Psoas muscle (tissue), 8 donors: ENCODE measurements around the gene PLTP. TPM values are rescaled to one million over a fixed set of nuclear protein-coding genes. Genes with fewer than 3 reads are reported as not detected.

Source experiments
- ATAC-seq, 4 donors: fragments of 200-7000 bp; cut with Tn5 transposase; one replicate each; pipeline ENCODE4 v1.9.1; 2020; ENCODE audit warnings: moderate library complexity in 3 of 4, mild to moderate bottlenecking in 2 of 4
- DNase-seq, 2 donors: peaks; one replicate each; pipeline ENCODE4 v3.0.0-alpha.2; 2020
- H3K27ac ChIP-seq: fragments of 200-600 bp; one replicate; pipeline ENCODE4 v1.8.0; 2022
- H3K27me3 ChIP-seq, 3 donors: fragments of 200-600 bp in 1 of 3; one replicate each; pipeline versions ENCODE4 v1.6.1 to v1.8.0; 2013 to 2022; ENCODE audit warnings: low read length in 2 of 3, mild to moderate bottlenecking in 2 of 3, moderate library complexity in 1 of 3; ENCODE audit not compliant: insufficient read depth in 3 of 3
- H3K36me3 ChIP-seq, 2 donors: fragments of 200-600 bp in 1 of 2; one replicate each; pipeline versions ENCODE4 v1.6.1 to v1.8.0; 2013 to 2022; ENCODE audit warnings: low read depth in 1 of 2, mild to moderate bottlenecking in 1 of 2, moderate library complexity in 1 of 2; ENCODE audit not compliant: insufficient read depth in 1 of 2
- H3K4me1 ChIP-seq: fragments of 200-600 bp; one replicate; pipeline ENCODE4 v1.8.0; 2022
- H3K4me3 ChIP-seq: fragments of 200-600 bp; one replicate; pipeline ENCODE4 v1.8.0; 2022; ENCODE audit warnings: mild to moderate bottlenecking
- H3K9me3 ChIP-seq: fragments of 200-600 bp; one replicate; pipeline ENCODE4 v1.8.0; 2022
- CTCF ChIP-seq: fragments of 200-600 bp; IDR thresholded peaks from one replicate; pipeline ENCODE4 v1.8.0; 2022; ENCODE audit warnings: antibody characterized with exemption
- WGBS, 3 donors: extraction: QIAGEN DNeasy Blood & Tissue Kit; methylation state at CpG; one replicate each; pipeline versions ENCODE4 v1.1.6 to v1.1.7; 2013; 5-methylcytosine and 5-hydroxymethylcytosine counted together
- intact Hi-C, 2 donors: fragments of 100-400 bp; cut with DNase I; formaldehyde crosslinking; loops; one replicate each; pipeline versions ENCODE4 v1.11.0 to v1.14.2; 2022
- polyA plus RNA-seq, 3 donors: library from polyadenylated mRNA; stranded (reverse); fragments of 200-250 nt; gene quantifications; one replicate each; pipeline ENCODE4 v1.2.3, GENCODE V29; 2013
- total RNA-seq, 4 donors: library from RNA; stranded (reverse); fragmentation: NEBNext Ultra II Directional in 2 of 4; extraction: Animal tissue kit (Norgen Biotek cat#: 25700) in 2 of 4; gene quantifications; one replicate each; pipeline versions ENCODE4 v1.2.1 to v1.2.4, GENCODE V29; 2021 to 2023
- donor health status: healthy with polysubstance abuse.
- donor health status: DM: no; HTN: no; CAD: no; lungs with moderate emphysema.
- donor health status: Bipolar disorder and iron deficiency.
- donor health status: healthy.
- donor health status: DM: yes; HTN: yes; CAD: no.
- donor health status: DM: no; HTN: no; CAD: no.
- donor health status: DM: no; HTN: no; CAD: no.
- donor health status: DM: yes; HTN: yes; CAD: no.

PLTP gene
- total and polyA plus RNA-seq, 7 donors: 7.9 to 38.0 (median 19.0) TPM

- ATAC-seq (no peak), DNase-seq (no peak)
- TF ChIP-seq CTCF: no peak
- no peaks in the 10 kb centered on the region for H3K27me3 ChIP-seq
- H3K4me1 ChIP-seq: peaks cover 24% of the 10 kb centered on the region
- intact Hi-C loops: no loop called here
- 95 to 99% (median 97%) methylated on average over 6 of the region's 6 CpGs for WGBS, 3 donors
- peaks cover 0 to 61% of the 10 kb centered on the region in 2 donors for H3K36me3 ChIP-seq
- no peak overlapping the region for H3K27ac ChIP-seq
- no peaks in the 10 kb centered on the region for H3K9me3 ChIP-seq
- no peak overlapping the region for H3K4me3 ChIP-seq
Measured at GRCh38 chr20:45852326-45852725, 59.6 kb downstream of the PLTP start.

- Histone ChIP-seq H3K36me3 (peaks cover 0 to 69% of the 10 kb centered on the region in 2 donors), H3K4me1 (peaks cover 26% of the 10 kb centered on the region), H3K9me3 (no peaks in the 10 kb centered on the region), H3K27ac (no peak overlapping the region), H3K4me3 (no peak overlapping the region), H3K27me3 (no peaks in the 10 kb centered on the region)
- no peak for TF ChIP-seq CTCF
- intact Hi-C loops: no loop called here
- DNase-seq: no peak
- no peak for ATAC-seq
Measured at GRCh38 chr20:45851501-45851900, 60.5 kb downstream of the PLTP start.

GRCh38 chr20:45850926-45851325 is 61.0 kb downstream of the PLTP start:
- Histone ChIP-seq H3K27me3 (no peaks in the 10 kb centered on the region), H3K36me3 (peaks cover 0 to 75% of the 10 kb centered on the region in 2 donors), H3K4me3 (no peak overlapping the region), H3K9me3 (no peaks in the 10 kb centered on the region), H3K27ac (no peak overlapping the region), H3K4me1 (peaks cover 23% of the 10 kb centered on the region)
- TF ChIP-seq CTCF: no peak
- ATAC-seq: no peak
- WGBS, 3 donors: 69 to 96% (median 83%) methylated on average over 1 of the region's 1 CpG
- DNase-seq: no peak
- intact Hi-C loops: no loop called here

- H3K27ac ChIP-seq: no peak overlapping the region
- peaks cover 16% of the 10 kb centered on the region for H3K4me1 ChIP-seq
- ATAC-seq (no peak), DNase-seq (no peak)
- no peak overlapping the region for H3K4me3 ChIP-seq
- intact Hi-C loops: no loop called here
- H3K27me3 ChIP-seq: no peaks in the 10 kb centered on the region
- H3K9me3 ChIP-seq: no peaks in the 10 kb centered on the region
- 92 to 97% (median 93%) methylated on average over 2 of the region's 2 CpGs for WGBS, 3 donors
- TF ChIP-seq CTCF: no peak
- peaks cover 0 to 82% of the 10 kb centered on the region in 2 donors for H3K36me3 ChIP-seq
Measured at GRCh38 chr20:45850238-45850637, 61.7 kb downstream of the PLTP start.

GRCh38 chr20:45848969-45849582 is 62.9 kb downstream of the PLTP start:
- Histone ChIP-seq H3K9me3 (no peaks in the 10 kb centered on the region), H3K27ac (no peak overlapping the region), H3K4me1 (peaks cover 6% of the 10 kb centered on the region), H3K27me3 (no peaks in the 10 kb centered on the region), H3K4me3 (no peak overlapping the region), H3K36me3 (peaks cover 0 to 93% of the 10 kb centered on the region in 2 donors)
- TF ChIP-seq CTCF: no peak
- intact Hi-C loops: no loop called here
- WGBS, 3 donors: 92 to 98% (median 96%) methylated on average over 8 of the region's 8 CpGs
- DNase-seq (no peak), ATAC-seq (no peak)
